GM12878 (cell line): ENCODE results near the gene TTYH3. TPM values are rescaled to one million over a fixed set of nuclear protein-coding genes. Genes with fewer than 3 reads are reported as not detected.
"Not testable (repeated sequence)": the region's sequence is repeated elsewhere in the genome, so short reads cannot be mapped to it uniquely, and the experiment has no call there.

ENCODE experiments used
- ATAC-seq: fragments of 200-7000 bp; cut with Tn5 transposase; 3 replicates; pipeline ENCODE4 v1.9.1; 2020; ENCODE audit warnings: mild to moderate bottlenecking, moderate library complexity
- BruUV-seq: library from RNA; stranded (reverse); fragments of 400-500 nt; replicated peaks from 2 replicates; lab custom pipeline; 2021; lab: Mats Ljungman, UMichigan
- CTCF ChIA-PET: fragments of 300-600 bp; sonication (Branson Sonifier 250); formaldehyde crosslinking; extraction: SDS; loops from one replicate; lab custom pipeline; 2021; ENCODE audit warnings: inconsistent platforms; lab: Yijun Ruan, JAX
- POLR2A ChIA-PET: fragments of 350-600 bp; formaldehyde crosslinking; extraction: SDS; loops from one replicate; lab custom pipeline; 2021; ENCODE audit warnings: inconsistent platforms; lab: Charles Lee
- RAD21 ChIA-PET: fragments of 300-600 bp; sonication (Branson Sonifier 250); formaldehyde crosslinking; loops from one replicate; lab custom pipeline; 2023; ENCODE audit warnings: antibody characterized with exemption; ENCODE audit not compliant: unreplicated experiment; lab: Charles Lee
- SMC1A ChIA-PET: fragments of 300-600 bp; sonication (Branson Sonifier 250); formaldehyde crosslinking; loops from one replicate; lab custom pipeline; 2023; ENCODE audit not compliant: unreplicated experiment, uncharacterized antibody; lab: Charles Lee
- DNase-seq: peaks from one replicate; pipeline ENCODE4 v3.0.0-alpha.2; 2011; ENCODE audit warnings: low read depth, low spot score
- FAIRE-seq: peaks from 3 replicates; lab custom pipeline; 2011; peaks lifted over from hg19 to GRCh38; lab: Jason Lieb, UNC
- H2AFZ ChIP-seq: 2 replicates; pipeline ENCODE4 v1.6.0; 2011; ENCODE audit warnings: low read depth, low read length, control low read depth; ENCODE audit not compliant: control insufficient read depth
- H3K27ac ChIP-seq: 2 replicates; pipeline ENCODE4 v1.5.1; 2011; ENCODE audit warnings: control low read depth; ENCODE audit not compliant: control insufficient read depth, insufficient read depth
- H3K27me3 ChIP-seq, 2 experiments: replicated peaks in 1 of 2; 2 replicates each; pipeline versions ENCODE4 v1.6.0 to v1.6.1; 2011; ENCODE audit warnings: low read length in 1 of 2; ENCODE audit not compliant: control insufficient read depth in 2 of 2, insufficient read depth in 2 of 2
- H3K36me3 ChIP-seq, 2 experiments: 2 replicates each; pipeline ENCODE4 v1.5.1; 2011; ENCODE audit warnings: low read length in 1 of 2; ENCODE audit not compliant: control insufficient read depth in 2 of 2, insufficient read depth in 2 of 2
- H3K4me1 ChIP-seq: 2 replicates; pipeline ENCODE4 v1.6.1; 2011; ENCODE audit warnings: mild to moderate bottlenecking, low read length, moderate library complexity, mixed read lengths; ENCODE audit not compliant: control insufficient read depth, insufficient read depth
- H3K4me2 ChIP-seq: 2 replicates; pipeline ENCODE4 v1.6.0; 2011; ENCODE audit warnings: control low read depth; ENCODE audit not compliant: control insufficient read depth, insufficient read depth
- H3K4me3 ChIP-seq: fragments of 200-600 bp; sonication (generic); 2 replicates; pipeline ENCODE4 v1.5.1; 2016
- H3K79me2 ChIP-seq: 2 replicates; pipeline ENCODE4 v1.6.0; 2011; ENCODE audit warnings: low read length; ENCODE audit not compliant: control insufficient read depth, insufficient read depth
- H3K9ac ChIP-seq: 2 replicates; pipeline ENCODE4 v1.8.0; 2011; ENCODE audit warnings: low read length, control low read depth, mixed read lengths; ENCODE audit not compliant: control insufficient read depth, insufficient read depth
- H3K9me3 ChIP-seq: replicated peaks from 3 replicates; pipeline ENCODE4 v1.5.1; 2011; ENCODE audit warnings: mild to moderate bottlenecking, low read length; ENCODE audit not compliant: control insufficient read depth, insufficient read depth
- H4K20me1 ChIP-seq: 2 replicates; pipeline ENCODE4 v1.6.0; 2011; ENCODE audit not compliant: control insufficient read depth, insufficient read depth
- CUX1 ChIP-seq: IDR thresholded peaks from 2 replicates; pipeline ENCODE4 v1.6.1; 2012; ENCODE audit warnings: improper control_type of control experiment, low read depth, low read length; ENCODE audit not compliant: insufficient replicate concordance
- FOXK2 ChIP-seq: fragments of 450-650 bp; IDR thresholded peaks from 2 replicates; pipeline ENCODE4 v1.6.1; 2017; ENCODE audit warnings: mild to moderate bottlenecking, moderate library complexity
- MAX ChIP-seq: IDR thresholded peaks from 2 replicates; pipeline ENCODE4 v1.6.1; 2012; ENCODE audit warnings: low read depth, low read length, improper control_type of control experiment
- MTA2 ChIP-seq: fragments of 450-650 bp; IDR thresholded peaks from 2 replicates; pipeline ENCODE4 v1.6.1; 2016; ENCODE audit warnings: low read depth, mild to moderate bottlenecking, moderate library complexity
- POLR2AphosphoS2 ChIP-seq: IDR thresholded peaks from 2 replicates; pipeline ENCODE4 v1.6.1; 2011; ENCODE audit warnings: low read depth, mild to moderate bottlenecking, low read length, improper control_type of control experiment, moderate library complexity
- RELA ChIP-seq: fragments of 450-650 bp; IDR thresholded peaks from 2 replicates; pipeline ENCODE4 v1.8.0; 2014; ENCODE audit warnings: borderline replicate concordance; ENCODE audit not compliant: partially characterized antibody
- RELB ChIP-seq: fragments of 450-650 bp; IDR thresholded peaks from 2 replicates; pipeline ENCODE4 v1.6.1; 2017; ENCODE audit warnings: low read depth, mild to moderate bottlenecking, moderate library complexity
- SMC3 ChIP-seq: IDR thresholded peaks from 2 replicates; pipeline ENCODE4 v1.6.1; 2011; ENCODE audit warnings: low read length, improper control_type of control experiment, borderline replicate concordance
- YBX1 ChIP-seq: fragments of 450-650 bp; IDR thresholded peaks from 2 replicates; pipeline ENCODE4 v1.6.1; 2016; ENCODE audit warnings: antibody characterized with exemption
- WGBS: methylation state at CpG from one replicate; pipeline ENCODE4 v1.1.6; 2016; ENCODE audit warnings: low lambda C conversion rate; ENCODE audit not compliant: insufficient replicate concordance, insufficient coverage; ENCODE audit errors: missing lambda C conversion rate; 5-methylcytosine and 5-hydroxymethylcytosine counted together
- in situ Hi-C: fragments of 300-500 bp; cut with MboI; formaldehyde crosslinking; loops from 9 replicates; pipeline ENCODE4 v1.14.3; 2018; ENCODE audit warnings: mixed read lengths
- intact Hi-C: fragments of 100-400 bp; cut with micrococcal nuclease; formaldehyde crosslinking; loops from one replicate; pipeline ENCODE4 v1.14.2; 2022; ENCODE audit not compliant: unreplicated experiment
- polyA plus RNA-seq, 11 experiments: library from polyadenylated mRNA; depleted of rRNA in 4 of 11; unstranded in 6 of 11; stranded (reverse) in 5 of 11; fragments of >200 nt; fragmentation: Nextera tagmentation in 4 of 11; fragmentation: Illumina TruSeq in 1 of 11; extraction: Ambion mirVana in 4 of 11; extraction: Trizol in 1 of 11; gene quantifications; 1 replicate in 1 of 11; 2 replicates in 10 of 11; pipeline versions ENCODE4 v1.2.1 to v1.2.3, GENCODE V29; 2011 to 2016; ENCODE audit warnings: inconsistent platforms in 2 of 11, missing spikeins in 2 of 11, low read depth in 1 of 11
- total RNA-seq, 4 experiments: library from RNA; depleted of rRNA in 3 of 4; stranded (reverse); fragments of >200 nt in 3 of 4; fragmentation: Illumina TruSeq in 1 of 4; extraction: Trizol in 1 of 4; gene quantifications; 2 replicates each; pipeline versions ENCODE4 v1.2.1 to v1.2.3, GENCODE V29; 2013 to 2021

TTYH3 gene
- total and polyA plus RNA-seq, 10 of the 15 experiments (the other 5 are each of a cell fraction or from before 2014, with no cell fraction given) = 0.79 to 71.4 (median 10.5) TPM

GRCh38 chr7:2675256-2675764, 43.5 kb downstream of the TTYH3 start:
- RAD21 ChIA-PET = no interaction called here
- FAIRE-seq = no peak
- Histone ChIP-seq H3K9ac (no peak overlapping the region), H3K4me1 (peaks cover 4% of the 10 kb centered on the region; the same call in 1 of the 2 replicates), H3K36me3 (no peaks in the 10 kb centered on the region), H3K9me3 (no peaks in the 10 kb centered on the region; the same call in 2 of the 3 replicates), H2AFZ (no peak overlapping the region)
- TF ChIP-seq RELA = no peak
- no peak for TF ChIP-seq RELB
- TF ChIP-seq POLR2AphosphoS2 = no peak
- no peak for TF ChIP-seq SMC3
- no peak for TF ChIP-seq MAX
- no peak for TF ChIP-seq MTA2
- no peak for TF ChIP-seq FOXK2
- no peak for TF ChIP-seq YBX1
- no peak for TF ChIP-seq CUX1
- TF ChIP-seq, all 136 proteins: peak for 0
- Histone ChIP-seq H3K27ac (no peak overlapping the region), H4K20me1 (no peaks in the 10 kb centered on the region), H3K4me2 (no peak overlapping the region), H3K27me3 (no peaks in the 10 kb centered on the region), H3K79me2 (no peaks in the 10 kb centered on the region), H3K4me3 (no peak overlapping the region)
- WGBS = 70% methylated on average over 9 of the region's 9 CpGs
- SMC1A ChIA-PET = no interaction called here
- in situ Hi-C loops = no loop called here
- intact Hi-C loops = no loop called here
- ATAC-seq (no peak), DNase-seq (no peak)
- CTCF ChIA-PET = interaction anchor here (2.6 kb wide), 1 partner anchor 35 kb away, joined by 14 read pairs; no protein-coding TSS in a partner anchor
- no TSS peak for BruUV-seq
- POLR2A ChIA-PET = no interaction called here

GRCh38 chr7:2676576-2676975, 44.8 kb downstream of the TTYH3 start:
- DNase-seq, H3K9ac ChIP-seq, BruUV-seq, FAIRE-seq, H3K27me3 ChIP-seq, H4K20me1 ChIP-seq, H3K4me2 ChIP-seq, POLR2A ChIA-PET, in situ Hi-C loops, H3K9me3 ChIP-seq, H3K4me1 ChIP-seq, H3K27ac ChIP-seq, ATAC-seq, H3K36me3 ChIP-seq, H3K79me2 ChIP-seq, RAD21 ChIA-PET, SMC1A ChIA-PET, H2AFZ ChIP-seq, intact Hi-C loops, H3K4me3 ChIP-seq: not testable (repeated sequence)
- CTCF ChIA-PET = interaction anchor here (2.6 kb wide), 1 partner anchor 33 kb away, joined by 14 read pairs; no protein-coding TSS in a partner anchor
- 61% methylated on average over 7 of the region's 8 CpGs for WGBS
